ENCODE results near the gene CNNM3.

CNNM3 gene

GRCh38 chr2:96839875-96840850 lies 24.1 kb downstream of the CNNM3 start:
- peaks cover 6% of the 10 kb centered on the region for H3K4me1 ChIP-seq (ENCODE audit: control insufficient read depth, insufficient read depth, low read length)
- no peaks in the 10 kb centered on the region for H3K27me3 ChIP-seq (ENCODE audit: control insufficient read depth, insufficient read depth, low read length)
- no peak overlapping the region for H3K27ac ChIP-seq (ENCODE audit: low read depth, low read length)
- peak overlapping the region; percentile 38 for H3K4me3 ChIP-seq (ENCODE audit: low read length)
- no peaks in the 10 kb centered on the region for H3K36me3 ChIP-seq (ENCODE audit: control insufficient read depth, insufficient read depth, low read length)
- H3K9ac ChIP-seq (ENCODE audit: low read length) = no peak overlapping the region

DNA sequence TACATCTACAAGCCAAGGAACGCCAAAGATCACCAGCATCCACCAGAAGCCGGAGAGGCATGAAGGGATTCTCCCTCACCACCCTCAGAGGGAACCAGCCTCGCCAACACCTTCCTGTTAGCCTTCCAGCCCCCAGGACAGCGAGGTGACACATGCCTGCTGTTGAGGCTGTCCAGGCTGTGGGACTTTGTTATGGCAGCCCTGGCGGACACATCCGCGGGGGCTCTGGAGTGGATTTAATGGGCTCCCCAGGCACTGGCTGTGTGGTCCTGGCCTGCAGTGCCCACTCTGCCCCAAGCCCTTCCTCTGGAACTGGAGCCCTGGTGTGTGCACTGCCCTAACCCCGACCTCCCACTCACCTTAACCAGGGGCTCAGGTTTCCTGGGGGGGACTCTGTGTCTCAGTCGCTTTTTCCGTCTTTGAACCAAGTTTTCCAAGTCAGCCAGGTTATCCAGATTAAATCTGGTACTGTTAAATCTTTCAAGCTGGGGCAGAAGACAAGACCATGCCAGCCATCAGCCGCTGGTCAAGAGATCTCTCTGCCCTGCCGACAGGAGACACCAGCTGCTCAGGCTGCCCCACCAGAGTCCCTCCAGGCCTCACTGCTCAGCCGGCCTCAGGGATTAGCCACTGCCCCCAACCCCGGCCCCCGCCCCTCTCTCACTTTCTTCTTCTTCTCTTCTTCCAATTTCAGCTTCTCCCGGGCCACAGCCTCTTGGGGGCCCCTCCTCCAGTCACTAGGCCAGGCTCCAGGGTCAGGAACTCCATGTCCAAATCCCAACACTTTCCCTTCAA lies 25.8 kb downstream of the CNNM3 start:
- no peak overlapping the region for H3K4me3 ChIP-seq (ENCODE audit: low read length)
- no peaks in the 10 kb centered on the region for H3K36me3 ChIP-seq (ENCODE audit: control insufficient read depth, insufficient read depth, low read length)
- no peaks in the 10 kb centered on the region for H3K27me3 ChIP-seq (ENCODE audit: control insufficient read depth, insufficient read depth, low read length)
- peaks cover 6% of the 10 kb centered on the region for H3K4me1 ChIP-seq (ENCODE audit: control insufficient read depth, insufficient read depth, low read length)
- no peak overlapping the region for H3K9ac ChIP-seq (ENCODE audit: low read length)
- H3K27ac ChIP-seq (ENCODE audit: low read depth, low read length) = no peak overlapping the region

DNA sequence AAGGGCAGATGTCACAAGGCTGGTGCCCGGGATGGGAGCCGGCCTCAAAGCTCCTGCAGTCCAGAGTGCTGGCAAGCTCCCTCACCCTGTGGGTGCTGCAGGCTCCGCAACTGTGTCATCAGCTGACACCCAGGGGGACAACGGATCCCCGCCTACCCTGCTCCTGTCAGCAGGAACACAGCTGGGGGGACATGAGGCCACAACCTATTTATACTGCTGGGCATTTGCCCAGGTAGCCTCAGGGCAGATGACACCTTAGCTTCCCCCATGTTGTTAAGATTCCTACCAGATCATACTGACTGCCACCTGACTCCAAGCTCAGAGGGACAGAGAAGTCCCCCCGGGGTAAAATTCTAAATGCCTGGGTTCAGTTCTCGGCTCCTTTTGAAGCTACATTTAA lies 26.5 kb downstream of the CNNM3 start:
- peaks cover 6% of the 10 kb centered on the region for H3K4me1 ChIP-seq (ENCODE audit: control insufficient read depth, insufficient read depth, low read length)
- no peak overlapping the region for H3K4me3 ChIP-seq (ENCODE audit: low read length)
- no peak overlapping the region for H3K27ac ChIP-seq (ENCODE audit: low read depth, low read length)
- no peak overlapping the region for H3K9ac ChIP-seq (ENCODE audit: low read length)
- no peaks in the 10 kb centered on the region for H3K27me3 ChIP-seq (ENCODE audit: control insufficient read depth, insufficient read depth, low read length)
- H3K36me3 ChIP-seq (ENCODE audit: control insufficient read depth, insufficient read depth, low read length) = no peaks in the 10 kb centered on the region

DNA sequence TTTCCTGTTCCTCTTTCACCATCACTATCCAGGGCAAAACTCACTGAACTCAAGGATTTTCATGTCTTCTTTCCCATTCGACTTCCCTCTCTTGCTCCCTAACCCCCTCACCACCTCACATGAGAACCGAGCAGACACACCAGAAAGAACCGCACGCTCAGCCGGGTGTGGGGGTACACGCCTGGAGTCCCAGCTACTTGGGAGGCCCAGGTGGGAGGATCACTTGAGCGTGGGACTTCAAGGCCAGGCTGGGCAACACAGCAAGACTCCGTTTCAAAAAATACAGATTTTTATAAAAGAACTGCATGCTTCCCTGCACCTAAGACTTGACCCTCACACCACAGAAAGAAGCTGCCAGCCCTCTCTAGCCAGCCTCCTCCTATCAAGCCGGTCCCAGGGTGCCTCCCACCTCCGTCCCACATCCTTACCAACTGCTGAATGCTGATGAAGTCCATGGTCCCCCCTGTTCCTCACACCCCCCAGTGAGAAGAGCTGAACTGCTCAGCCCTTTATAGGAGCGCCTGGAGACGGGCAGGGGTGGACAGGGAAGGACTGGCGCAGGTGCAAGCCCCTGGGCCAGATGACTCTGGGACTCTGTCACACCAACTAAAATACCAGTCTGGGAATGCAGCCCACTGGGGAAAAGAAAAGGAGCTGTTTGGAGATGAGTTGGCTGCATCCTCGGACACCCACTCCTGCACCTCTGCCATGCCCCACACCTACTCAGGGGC lies 27.6 kb downstream of the CNNM3 start, which contains the start of gene ANKRD23:
ANKRD23 (minus strand) TSS at position 484 of the 731 bp plus-strand sequence; CDS start at position 455, 29 bp downstream.
- Histone ChIP-seq H3K27me3 (ENCODE audit: control insufficient read depth, insufficient read depth, low read length) (no peaks in the 10 kb centered on the region), H3K4me3 (ENCODE audit: low read length) (no peak within 1 kb of the TSS), H3K4me1 (ENCODE audit: control insufficient read depth, insufficient read depth, low read length) (peaks cover 6% of the 10 kb centered on the region), H3K27ac (ENCODE audit: low read depth, low read length) (no peak within 1 kb of the TSS), H3K9ac (ENCODE audit: low read length) (no peak within 1 kb of the TSS), H3K36me3 (ENCODE audit: control insufficient read depth, insufficient read depth, low read length) (peaks cover 5% of the 10 kb centered on the region)

GRCh38 chr2:96844405-96844808 lies 28.3 kb downstream of the CNNM3 start:
- peaks cover 5% of the 10 kb centered on the region for H3K36me3 ChIP-seq (ENCODE audit: control insufficient read depth, insufficient read depth, low read length)
- H3K27me3 ChIP-seq (ENCODE audit: control insufficient read depth, insufficient read depth, low read length) = no peaks in the 10 kb centered on the region
- H3K27ac ChIP-seq (ENCODE audit: low read depth, low read length) = no peak overlapping the region
- peaks cover 4% of the 10 kb centered on the region for H3K4me1 ChIP-seq (ENCODE audit: control insufficient read depth, insufficient read depth, low read length)
- no peak overlapping the region for H3K4me3 ChIP-seq (ENCODE audit: low read length)
- no peak overlapping the region for H3K9ac ChIP-seq (ENCODE audit: low read length)

GRCh38 chr2:96846825-96847224 lies 30.8 kb downstream of the CNNM3 start:
- no peak overlapping the region for H3K9ac ChIP-seq (ENCODE audit: low read length)
- H3K4me3 ChIP-seq (ENCODE audit: low read length) = no peak overlapping the region
- H3K4me1 ChIP-seq (ENCODE audit: control insufficient read depth, insufficient read depth, low read length) = no peaks in the 10 kb centered on the region
- H3K27ac ChIP-seq (ENCODE audit: low read depth, low read length) = no peak overlapping the region
- H3K36me3 ChIP-seq (ENCODE audit: control insufficient read depth, insufficient read depth, low read length) = peaks cover 14% of the 10 kb centered on the region
- no peaks in the 10 kb centered on the region for H3K27me3 ChIP-seq (ENCODE audit: control insufficient read depth, insufficient read depth, low read length)

DNA sequence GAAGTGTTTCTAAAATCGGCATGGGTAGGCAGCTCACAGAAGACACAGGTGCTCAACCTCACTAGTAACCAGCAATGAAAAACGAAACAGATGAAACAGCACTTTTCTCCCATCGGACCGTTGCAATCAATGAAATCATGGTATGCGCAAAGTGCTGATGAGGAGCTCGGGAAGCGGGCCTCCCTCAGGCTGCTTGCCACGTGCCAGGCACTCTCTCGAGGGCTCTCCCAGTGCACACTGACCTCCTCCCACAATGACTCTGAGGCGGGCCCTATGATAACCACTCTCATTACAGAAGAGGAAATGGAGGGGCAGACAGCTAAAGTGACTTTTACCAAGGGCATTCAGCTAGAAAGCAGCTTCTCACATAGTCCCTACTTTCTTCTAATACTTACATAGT lies 31.5 kb downstream of the CNNM3 start:
- H3K27me3 ChIP-seq (ENCODE audit: control insufficient read depth, insufficient read depth, low read length) = no peaks in the 10 kb centered on the region
- H3K27ac ChIP-seq (ENCODE audit: low read depth, low read length) = no peak overlapping the region
- no peak overlapping the region for H3K9ac ChIP-seq (ENCODE audit: low read length)
- no peaks in the 10 kb centered on the region for H3K4me1 ChIP-seq (ENCODE audit: control insufficient read depth, insufficient read depth, low read length)
- H3K4me3 ChIP-seq (ENCODE audit: low read length) = no peak overlapping the region
- H3K36me3 ChIP-seq (ENCODE audit: control insufficient read depth, insufficient read depth, low read length) = peaks cover 14% of the 10 kb centered on the region

DNA sequence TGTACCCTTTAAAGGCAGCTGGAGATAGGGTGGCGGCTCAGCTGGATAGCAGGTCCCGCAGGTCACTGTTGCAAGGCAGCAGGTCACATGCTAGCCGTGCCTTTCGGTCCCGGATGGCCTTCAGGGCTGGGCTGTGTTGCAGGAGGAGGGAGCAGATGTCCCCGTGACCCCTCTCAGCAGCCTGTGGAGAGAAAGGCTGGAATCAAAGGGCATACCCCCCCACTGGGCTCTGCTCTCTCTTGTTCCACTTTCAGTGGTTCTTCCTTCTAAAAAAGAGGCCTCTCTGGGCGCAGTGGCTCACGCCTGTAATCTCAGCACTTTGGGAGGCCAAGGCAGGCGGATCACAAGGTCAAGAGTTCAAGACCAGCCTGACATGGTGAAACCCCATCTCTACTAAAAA lies 32.2 kb downstream of the CNNM3 start:
- H3K36me3 ChIP-seq (ENCODE audit: control insufficient read depth, insufficient read depth, low read length) = peaks cover 18% of the 10 kb centered on the region
- H3K9ac ChIP-seq (ENCODE audit: low read length) = no peak overlapping the region
- H3K27me3 ChIP-seq (ENCODE audit: control insufficient read depth, insufficient read depth, low read length) = no peaks in the 10 kb centered on the region
- no peaks in the 10 kb centered on the region for H3K4me1 ChIP-seq (ENCODE audit: control insufficient read depth, insufficient read depth, low read length)
- no peak overlapping the region for H3K4me3 ChIP-seq (ENCODE audit: low read length)
- no peak overlapping the region for H3K27ac ChIP-seq (ENCODE audit: low read depth, low read length)

DNA sequence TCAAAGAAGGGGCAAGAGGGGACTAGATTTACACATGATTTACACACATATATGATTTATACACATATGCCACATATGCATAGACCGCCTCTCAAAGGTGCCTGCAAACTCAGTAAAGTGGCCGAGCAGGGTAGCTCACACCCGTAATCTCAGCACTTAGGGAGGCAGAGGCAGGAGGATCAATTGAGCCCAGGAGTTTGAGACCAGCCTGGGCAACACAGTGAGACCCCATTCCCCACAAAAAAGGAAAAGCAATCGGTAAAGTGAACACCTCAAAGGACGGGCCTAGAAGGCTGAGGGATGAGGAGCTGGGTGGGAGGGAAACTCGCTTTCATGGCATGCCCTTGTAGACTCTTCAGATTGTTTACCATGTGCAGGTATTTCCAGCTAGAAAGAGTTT lies 36.6 kb downstream of the CNNM3 start:
- no peaks in the 10 kb centered on the region for H3K27me3 ChIP-seq (ENCODE audit: control insufficient read depth, insufficient read depth, low read length)
- H3K4me3 ChIP-seq (ENCODE audit: low read length) = no peak overlapping the region
- H3K36me3 ChIP-seq (ENCODE audit: control insufficient read depth, insufficient read depth, low read length) = peaks cover 27% of the 10 kb centered on the region

GRCh38 chr2:96853321-96853720 lies 37.3 kb downstream of the CNNM3 start:
- Histone ChIP-seq H3K4me3 (ENCODE audit: low read length) (no peak overlapping the region), H3K9ac (ENCODE audit: low read length) (no peak overlapping the region), H3K36me3 (ENCODE audit: control insufficient read depth, insufficient read depth, low read length) (peaks cover 23% of the 10 kb centered on the region), H3K27me3 (ENCODE audit: control insufficient read depth, insufficient read depth, low read length) (no peaks in the 10 kb centered on the region), H3K4me1 (ENCODE audit: control insufficient read depth, insufficient read depth, low read length) (peaks cover 3% of the 10 kb centered on the region), H3K27ac (ENCODE audit: low read depth, low read length) (no peak overlapping the region)

More for the DNA sequence above, 36.6 kb downstream of the CNNM3 start:
- no peak overlapping the region for H3K9ac ChIP-seq (ENCODE audit: low read length)
- H3K4me1 ChIP-seq (ENCODE audit: control insufficient read depth, insufficient read depth, low read length) = peaks cover 3% of the 10 kb centered on the region
- no peak overlapping the region for H3K27ac ChIP-seq (ENCODE audit: low read depth, low read length)

DNA sequence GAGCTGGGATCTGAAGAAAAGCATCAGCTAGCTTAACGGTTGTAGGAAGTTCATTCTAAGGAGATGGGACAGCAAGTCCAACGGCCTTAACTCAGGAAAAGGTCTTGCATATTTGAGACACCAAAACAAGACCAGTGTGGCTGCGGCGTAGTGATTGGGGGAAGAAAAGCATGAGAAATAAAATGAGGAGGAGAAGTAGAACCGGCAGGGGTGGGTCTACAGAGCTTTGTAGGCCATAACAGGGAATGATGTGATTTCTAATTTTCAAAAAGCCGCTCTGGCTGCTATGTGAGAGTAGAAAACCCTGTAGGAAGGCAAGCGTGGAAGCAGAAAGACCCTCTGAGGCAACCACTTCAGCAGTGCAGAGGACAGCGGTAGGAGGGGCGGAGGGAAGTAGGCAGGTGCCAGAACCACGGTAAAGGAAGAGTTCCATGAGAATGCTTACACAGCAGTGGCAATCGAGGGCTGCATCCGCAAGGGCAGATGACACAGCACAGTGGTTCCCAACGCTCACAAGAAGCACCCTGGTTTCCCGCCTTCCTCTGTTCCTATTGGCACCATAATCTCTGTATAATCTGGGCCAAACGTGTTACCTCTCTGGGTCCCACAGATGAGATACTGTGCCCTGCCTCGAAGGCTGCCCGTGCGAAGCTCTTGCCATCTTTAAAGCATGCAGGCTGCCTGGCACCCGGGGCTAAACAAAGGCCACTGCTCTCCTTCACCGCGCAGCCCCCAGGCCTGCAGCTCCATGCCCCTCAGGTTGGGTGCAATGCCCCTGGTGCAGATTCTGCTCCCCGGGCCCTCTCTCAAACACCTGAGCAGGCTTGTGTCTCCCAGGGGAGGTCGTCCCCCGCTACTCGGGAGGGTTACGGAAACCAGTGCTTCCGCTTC lies 41.0 kb downstream of the CNNM3 start:
- H3K9ac ChIP-seq (ENCODE audit: low read length) = peak overlapping the region; percentile 49
- H3K27me3 ChIP-seq (ENCODE audit: control insufficient read depth, insufficient read depth, low read length) = no peaks in the 10 kb centered on the region
- peaks cover 19% of the 10 kb centered on the region for H3K4me1 ChIP-seq (ENCODE audit: control insufficient read depth, insufficient read depth, low read length)
- peaks cover 29% of the 10 kb centered on the region for H3K36me3 ChIP-seq (ENCODE audit: control insufficient read depth, insufficient read depth, low read length)
- peak overlapping the region; percentile 71 for H3K4me3 ChIP-seq (ENCODE audit: low read length)
- peak overlapping the region; percentile 83 for H3K27ac ChIP-seq (ENCODE audit: low read depth, low read length)

Data from rectal smooth muscle tissue (tissue), 1 donor.